SJSA1 (cell line): ENCODE results near the gene FAM200C. TPM values are rescaled to one million over a fixed set of nuclear protein-coding genes. Genes with fewer than 3 reads are reported as not detected.

Experiments
- DNase-seq, 2 experiments: peaks; one replicate each; pipeline ENCODE4 v3.0.0-alpha.2; 2015 to 2020; ENCODE audit warnings: low spot score in 2 of 2, low read depth in 1 of 2
- H3K27ac ChIP-seq: fragments of 250-450 bp; sonication (Bioruptor Pico); 2 replicates; pipeline ENCODE4 v1.5.1; 2020; ENCODE audit warnings: mild to moderate bottlenecking, moderate library complexity
- H3K27me3 ChIP-seq: fragments of 250-450 bp; sonication (Bioruptor Pico); replicated peaks from 2 replicates; pipeline ENCODE4 v1.5.1; 2020; ENCODE audit warnings: mild to moderate bottlenecking, moderate library complexity
- H3K36me3 ChIP-seq: fragments of 250-450 bp; sonication (Bioruptor Pico); 2 replicates; pipeline ENCODE4 v1.5.1; 2020; ENCODE audit warnings: mild to moderate bottlenecking
- H3K4me1 ChIP-seq: fragments of 250-450 bp; sonication (Bioruptor Pico); replicated peaks from 2 replicates; pipeline ENCODE4 v1.6.1; 2021; ENCODE audit warnings: mild to moderate bottlenecking
- H3K4me3 ChIP-seq: fragments of 250-450 bp; sonication (Bioruptor Pico); 2 replicates; pipeline ENCODE4 v1.5.1; 2020; ENCODE audit warnings: mild to moderate bottlenecking
- H3K9me3 ChIP-seq: fragments of 250-450 bp; sonication (Bioruptor Pico); replicated peaks from 2 replicates; pipeline ENCODE4 v1.5.1; 2020; ENCODE audit warnings: mild to moderate bottlenecking
- total RNA-seq: library from RNA; depleted of rRNA; stranded (reverse); fragments of >200 nt; shearing (Covaris generic); gene quantifications from 2 replicates; pipeline ENCODE4 v1.2.3, GENCODE V29; 2014

Gene FAM200C
- total RNA-seq, 1 experiment from 2014 or later = 5.5 TPM

DNA sequence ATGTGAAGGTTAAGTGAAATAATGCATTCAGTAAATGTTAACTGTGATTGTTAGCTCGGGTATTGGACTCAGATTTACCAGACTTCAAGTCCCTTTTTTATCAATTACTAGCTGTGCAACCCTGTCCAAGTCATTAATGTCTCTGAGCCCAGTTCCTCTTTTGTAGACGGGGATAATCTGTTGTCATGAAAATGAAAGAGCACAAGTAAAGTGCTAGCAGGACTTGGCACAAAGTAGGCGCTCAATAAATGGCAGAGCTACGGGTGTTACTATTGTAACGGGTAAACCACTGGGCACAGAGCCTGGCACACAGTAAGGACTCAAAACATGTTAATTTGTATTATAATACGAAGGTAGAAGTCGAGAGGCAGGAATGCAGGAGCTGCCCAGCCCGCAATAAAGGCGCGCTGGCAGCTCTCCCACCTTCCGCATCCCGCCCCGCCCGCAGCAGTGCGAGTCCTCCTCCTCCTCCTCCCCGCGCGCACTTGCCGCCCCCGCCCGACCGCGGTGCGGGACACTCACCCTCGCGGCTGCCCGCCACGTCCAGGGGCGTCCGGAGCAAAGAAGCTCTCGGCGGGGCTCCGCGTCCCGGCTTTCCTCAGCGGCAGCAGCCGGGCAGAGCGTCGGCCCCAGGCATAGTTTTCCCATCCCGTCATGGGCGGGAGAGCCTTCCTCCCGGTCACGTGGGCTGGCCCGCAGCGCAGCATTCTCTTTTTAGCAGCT, 29.7 kb downstream of the FAM200C start, which contains the start of gene C1QTNF2:
C1QTNF2 (minus strand) TSS at position 637 of the 723 bp plus-strand sequence. CDS start 15,615 bp downstream, outside the sequence.
- Histone ChIP-seq H3K4me1 (peaks cover 10% of the 10 kb centered on the region), H3K9me3 (no peaks in the 10 kb centered on the region), H3K4me3 (peak within 1 kb of the TSS; percentile 47), H3K27ac (no peak within 1 kb of the TSS), H3K36me3 (no peaks in the 10 kb centered on the region), H3K27me3 (peaks cover 5% of the 10 kb centered on the region; the same call in 1 of the 2 replicates)
- peak; percentile 68 to 74 for DNase-seq

GRCh38 chr5:160367885-160368284, 32.0 kb downstream of the FAM200C start:
- no peaks in the 10 kb centered on the region for H3K36me3 ChIP-seq
- H3K27me3 ChIP-seq = 0 out of 2 replicates have a peak, but pooled peaks cover 4% of the 10 kb centered on the region
- H3K9me3 ChIP-seq = no peaks in the 10 kb centered on the region
- no peak for DNase-seq
- H3K27ac ChIP-seq = no peak overlapping the region
- no peak overlapping the region for H3K4me3 ChIP-seq
- H3K4me1 ChIP-seq = peaks cover 10% of the 10 kb centered on the region

DNA sequence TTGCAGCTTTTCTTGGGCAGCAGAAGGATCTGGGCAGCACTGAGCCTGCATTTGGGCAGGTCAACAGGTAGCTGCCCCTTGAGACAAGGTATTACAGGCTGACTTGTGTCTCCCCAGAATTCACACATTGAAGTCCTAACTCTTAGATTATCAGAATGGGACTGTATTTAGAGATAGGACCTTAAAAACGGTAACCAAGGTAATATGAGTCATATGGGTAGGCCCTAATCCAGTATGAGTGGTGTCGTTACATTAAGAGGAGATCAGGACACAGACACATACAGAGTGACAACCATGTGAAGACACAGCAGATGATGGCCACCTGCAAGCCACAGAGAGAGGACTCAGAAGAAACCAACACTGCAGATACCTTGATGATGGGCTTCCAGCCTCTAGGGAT, 32.6 kb downstream of the FAM200C start:
- Histone ChIP-seq H3K27ac (no peak overlapping the region), H3K9me3 (no peaks in the 10 kb centered on the region), H3K36me3 (no peaks in the 10 kb centered on the region), H3K4me1 (peaks cover 10% of the 10 kb centered on the region), H3K4me3 (no peak overlapping the region), H3K27me3 (0 out of 2 replicates have a peak, but pooled peaks cover 4% of the 10 kb centered on the region)
- DNase-seq = no peak

DNA sequence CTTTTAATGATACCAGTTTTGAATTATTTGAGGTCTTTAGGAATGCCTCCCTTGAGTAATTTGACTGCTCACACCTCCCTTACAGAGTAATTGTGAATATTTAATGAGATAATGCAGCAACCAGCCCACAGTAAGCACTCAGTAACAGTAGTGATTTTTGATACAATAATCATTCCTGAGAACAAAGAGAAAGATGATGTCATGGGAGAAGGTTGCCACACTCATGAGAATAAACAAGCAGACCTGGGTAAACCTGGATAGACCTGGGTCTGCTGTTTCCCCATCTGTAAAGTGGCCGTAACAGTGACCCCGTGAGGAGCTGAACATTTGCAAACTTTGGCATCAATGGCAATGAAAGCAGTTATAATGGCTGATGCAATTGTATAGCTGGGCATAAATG, 33.6 kb downstream of the FAM200C start:
- no peak overlapping the region for H3K4me3 ChIP-seq
- H3K27me3 ChIP-seq = no peaks in the 10 kb centered on the region
- H3K27ac ChIP-seq = no peak overlapping the region
- peaks cover 10% of the 10 kb centered on the region for H3K4me1 ChIP-seq
- DNase-seq = no peak
- no peaks in the 10 kb centered on the region for H3K36me3 ChIP-seq
- no peaks in the 10 kb centered on the region for H3K9me3 ChIP-seq

- Histone ChIP-seq H3K27ac (no peak overlapping the region), H3K36me3 (no peaks in the 10 kb centered on the region), H3K27me3 (no peaks in the 10 kb centered on the region), H3K4me3 (no peak overlapping the region), H3K4me1 (no peaks in the 10 kb centered on the region), H3K9me3 (no peaks in the 10 kb centered on the region)
- no peak for DNase-seq
These were observed 36.0 kb downstream of the FAM200C start for GRCh38 chr5:160363660-160364395.

DNA sequence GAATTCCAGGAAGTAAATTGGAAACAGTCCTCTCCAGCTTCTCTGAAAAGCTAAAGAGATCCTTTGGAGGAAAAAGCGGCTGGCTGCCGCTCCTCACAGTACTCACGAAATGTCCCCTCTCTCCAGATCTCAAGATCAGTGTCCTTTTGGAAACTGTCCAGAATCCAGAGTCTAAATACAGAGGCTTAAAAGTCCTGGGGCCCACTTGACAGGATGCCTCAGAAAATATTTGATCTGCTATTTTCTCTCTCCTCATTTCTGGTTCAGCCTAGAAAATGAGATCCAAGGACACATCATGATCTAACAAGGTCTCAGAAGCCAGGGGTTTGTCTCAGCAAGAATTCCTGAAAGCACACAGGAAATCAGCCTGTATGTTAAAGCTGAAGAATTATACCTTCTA, 36.6 kb downstream of the FAM200C start:
- Histone ChIP-seq H3K27ac (no peak overlapping the region), H3K36me3 (no peaks in the 10 kb centered on the region), H3K4me1 (no peaks in the 10 kb centered on the region), H3K27me3 (no peaks in the 10 kb centered on the region), H3K4me3 (no peak overlapping the region), H3K9me3 (no peaks in the 10 kb centered on the region)
- no peak for DNase-seq

DNA sequence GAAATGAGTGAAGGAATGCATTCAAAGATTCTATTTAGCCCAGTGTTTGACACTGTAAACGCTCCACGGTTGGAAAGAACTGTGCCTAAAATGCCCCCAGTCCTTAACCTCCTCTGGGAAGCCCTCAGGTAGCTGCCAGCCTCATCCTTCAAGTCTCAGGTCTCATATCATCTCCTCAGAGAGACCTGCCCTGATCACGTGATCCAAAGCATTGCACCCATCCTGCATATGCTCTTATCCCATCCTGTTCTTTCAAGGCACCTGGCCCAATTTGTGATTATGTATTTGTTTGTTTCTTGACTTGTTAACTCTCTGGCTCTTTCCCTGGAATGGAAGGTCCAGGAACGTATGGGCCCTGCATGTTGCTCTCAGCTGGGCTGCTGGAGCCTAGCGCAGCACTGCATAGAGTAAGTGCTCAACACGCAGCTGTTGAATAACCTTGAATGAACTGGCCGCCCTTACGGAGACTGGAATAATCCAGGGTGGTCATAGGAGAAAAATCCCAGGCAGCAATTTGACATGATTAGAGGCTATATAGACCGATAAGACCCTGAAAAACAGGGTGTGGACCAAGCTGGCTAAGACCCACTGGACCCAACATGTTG, 38.1 kb downstream of the FAM200C start:
- DNase-seq = no peak
- H3K4me1 ChIP-seq = no peaks in the 10 kb centered on the region
- H3K9me3 ChIP-seq = no peaks in the 10 kb centered on the region
- H3K27ac ChIP-seq = no peak overlapping the region
- H3K4me3 ChIP-seq = no peak overlapping the region
- no peaks in the 10 kb centered on the region for H3K27me3 ChIP-seq
- H3K36me3 ChIP-seq = no peaks in the 10 kb centered on the region

GRCh38 chr5:160360310-160360709, 39.5 kb downstream of the FAM200C start:
- no peaks in the 10 kb centered on the region for H3K27me3 ChIP-seq
- no peak overlapping the region for H3K4me3 ChIP-seq
- H3K27ac ChIP-seq = no peak overlapping the region
- H3K36me3 ChIP-seq = no peaks in the 10 kb centered on the region
- no peaks in the 10 kb centered on the region for H3K9me3 ChIP-seq
- DNase-seq = no peak
- no peaks in the 10 kb centered on the region for H3K4me1 ChIP-seq

GRCh38 chr5:160359816-160360215, 40.0 kb downstream of the FAM200C start:
- Histone ChIP-seq H3K27me3 (no peaks in the 10 kb centered on the region), H3K27ac (no peak overlapping the region), H3K9me3 (no peaks in the 10 kb centered on the region), H3K4me3 (no peak overlapping the region), H3K36me3 (no peaks in the 10 kb centered on the region), H3K4me1 (no peaks in the 10 kb centered on the region)
- no peak for DNase-seq

DNA sequence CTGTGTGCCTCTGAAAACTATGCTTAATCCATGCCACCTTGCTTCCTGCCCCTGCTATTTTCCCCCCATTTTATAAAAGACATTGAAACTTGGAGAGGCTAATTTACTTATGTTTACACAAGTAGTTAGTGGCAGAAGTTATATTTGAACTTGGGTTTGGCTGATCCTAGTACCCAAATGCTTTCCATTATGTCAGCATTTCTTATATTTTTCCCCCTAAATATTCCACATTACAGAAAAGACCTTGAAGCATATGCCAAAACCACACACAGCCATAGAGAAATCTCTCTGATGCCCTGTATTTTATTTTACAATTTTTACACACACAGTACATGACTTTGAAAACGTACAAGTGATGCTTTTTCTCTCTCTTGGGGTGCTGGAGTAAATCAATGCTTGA, 40.6 kb downstream of the FAM200C start:
- DNase-seq = no peak
- H3K36me3 ChIP-seq = no peaks in the 10 kb centered on the region
- no peak overlapping the region for H3K27ac ChIP-seq
- no peaks in the 10 kb centered on the region for H3K9me3 ChIP-seq
- H3K4me1 ChIP-seq = no peaks in the 10 kb centered on the region
- no peak overlapping the region for H3K4me3 ChIP-seq
- H3K27me3 ChIP-seq = no peaks in the 10 kb centered on the region

DNA sequence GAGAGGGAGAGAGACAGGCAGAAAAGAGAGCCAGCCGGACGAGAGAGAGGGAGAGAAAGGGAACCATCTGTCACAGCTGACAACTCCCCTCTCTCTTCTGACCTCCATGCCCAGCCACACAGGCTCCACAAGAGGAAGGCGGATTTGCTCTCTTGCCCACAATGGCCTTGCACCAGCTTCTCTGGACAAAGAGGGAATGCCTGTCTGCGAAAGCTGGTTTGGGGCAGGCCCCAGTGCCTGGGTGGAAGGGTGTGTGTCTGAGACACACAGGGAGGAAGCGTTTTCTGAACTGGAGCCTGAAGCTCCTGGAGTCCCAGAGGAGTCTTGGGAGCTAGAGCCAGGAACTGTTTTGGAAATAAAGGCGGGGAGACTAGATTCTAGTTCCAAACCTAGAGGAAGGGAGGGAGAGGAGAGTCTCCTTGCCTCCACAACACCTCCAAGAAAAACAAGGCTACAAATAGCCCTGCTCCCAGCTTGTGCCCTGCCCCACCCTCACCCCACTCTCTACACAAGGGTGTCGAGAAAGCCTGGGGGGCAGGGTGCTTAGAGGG, 41.9 kb downstream of the FAM200C start:
- Histone ChIP-seq H3K27ac (no peak overlapping the region), H3K4me1 (no peaks in the 10 kb centered on the region), H3K36me3 (no peaks in the 10 kb centered on the region), H3K27me3 (no peaks in the 10 kb centered on the region), H3K9me3 (no peaks in the 10 kb centered on the region), H3K4me3 (no peak overlapping the region)
- no peak for DNase-seq

- Histone ChIP-seq H3K27ac (no peak overlapping the region), H3K4me1 (no peaks in the 10 kb centered on the region), H3K36me3 (no peaks in the 10 kb centered on the region), H3K9me3 (no peaks in the 10 kb centered on the region), H3K27me3 (no peaks in the 10 kb centered on the region), H3K4me3 (no peak overlapping the region)
- no peak for DNase-seq
These were observed 42.5 kb downstream of the FAM200C start for GRCh38 chr5:160357394-160357793.

- H3K4me3 ChIP-seq = no peak overlapping the region
- H3K27ac ChIP-seq = no peak overlapping the region
- no peaks in the 10 kb centered on the region for H3K27me3 ChIP-seq
- no peak for DNase-seq
- H3K36me3 ChIP-seq = no peaks in the 10 kb centered on the region
- H3K4me1 ChIP-seq = no peaks in the 10 kb centered on the region
- no peaks in the 10 kb centered on the region for H3K9me3 ChIP-seq
These were observed 43.1 kb downstream of the FAM200C start for GRCh38 chr5:160356550-160357347.
